Dedifferentiated amniotic fluid mesenchymal stem cell (primary cell): ENCODE measurements around the gene LYL1.

Experiments used
- DNase-seq: peaks from one replicate; pipeline ENCODE4 v3.0.0-alpha.2; 2016; ENCODE audit errors: extremely low spot score

Gene LYL1

DNA sequence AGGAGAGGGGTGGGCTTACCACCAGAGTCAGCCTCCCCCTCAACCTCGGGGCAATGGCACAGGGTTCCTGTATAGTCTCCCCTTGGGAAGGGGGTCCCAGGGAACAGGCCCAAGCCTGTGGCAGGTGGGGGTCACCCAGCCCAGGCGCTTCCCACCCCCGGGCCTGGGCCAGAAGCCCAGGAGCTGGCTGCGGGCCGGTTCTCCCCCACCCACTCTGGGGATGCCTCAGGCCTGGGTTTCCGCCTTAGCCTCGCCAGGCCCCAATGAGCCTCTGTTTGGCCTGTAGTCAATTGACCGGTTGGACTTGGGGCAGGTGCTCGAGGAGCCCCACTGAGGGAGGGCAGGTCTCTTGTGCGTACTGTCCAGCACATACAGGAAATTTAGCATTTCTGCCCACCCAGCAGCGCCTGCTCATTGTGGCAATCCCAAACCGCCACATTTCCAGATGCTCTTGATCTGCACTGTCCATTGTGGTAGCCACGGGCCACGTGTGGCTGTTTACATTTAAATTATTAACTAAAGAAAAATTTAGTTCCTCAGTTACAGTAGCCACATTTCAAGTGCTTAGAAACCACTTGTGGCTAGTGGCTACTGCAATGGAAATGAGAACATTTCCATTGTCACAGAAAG lies 9.9 kb downstream of the LYL1 start:
- DNase-seq = no peak

DNA sequence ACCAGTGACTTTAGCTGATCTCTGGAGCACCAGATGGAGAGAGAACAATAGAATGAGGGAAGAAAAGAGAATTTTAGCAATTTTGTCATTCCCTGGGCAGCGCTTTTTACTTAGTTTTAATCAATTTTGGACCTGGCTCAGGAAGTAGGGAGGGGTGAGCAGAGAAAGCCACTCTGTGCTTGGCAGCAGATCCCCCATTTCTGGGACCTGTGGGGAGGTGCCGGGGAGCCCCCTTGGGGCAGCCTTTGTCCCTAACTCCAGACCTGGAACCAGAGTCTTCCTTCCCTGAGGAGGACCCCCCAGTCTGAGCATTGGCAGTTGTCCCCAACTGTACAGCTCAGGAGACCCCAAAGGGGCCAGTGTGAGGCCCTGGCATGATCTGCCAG lies 10.5 kb downstream of the LYL1 start:
- DNase-seq = no peak

DNA sequence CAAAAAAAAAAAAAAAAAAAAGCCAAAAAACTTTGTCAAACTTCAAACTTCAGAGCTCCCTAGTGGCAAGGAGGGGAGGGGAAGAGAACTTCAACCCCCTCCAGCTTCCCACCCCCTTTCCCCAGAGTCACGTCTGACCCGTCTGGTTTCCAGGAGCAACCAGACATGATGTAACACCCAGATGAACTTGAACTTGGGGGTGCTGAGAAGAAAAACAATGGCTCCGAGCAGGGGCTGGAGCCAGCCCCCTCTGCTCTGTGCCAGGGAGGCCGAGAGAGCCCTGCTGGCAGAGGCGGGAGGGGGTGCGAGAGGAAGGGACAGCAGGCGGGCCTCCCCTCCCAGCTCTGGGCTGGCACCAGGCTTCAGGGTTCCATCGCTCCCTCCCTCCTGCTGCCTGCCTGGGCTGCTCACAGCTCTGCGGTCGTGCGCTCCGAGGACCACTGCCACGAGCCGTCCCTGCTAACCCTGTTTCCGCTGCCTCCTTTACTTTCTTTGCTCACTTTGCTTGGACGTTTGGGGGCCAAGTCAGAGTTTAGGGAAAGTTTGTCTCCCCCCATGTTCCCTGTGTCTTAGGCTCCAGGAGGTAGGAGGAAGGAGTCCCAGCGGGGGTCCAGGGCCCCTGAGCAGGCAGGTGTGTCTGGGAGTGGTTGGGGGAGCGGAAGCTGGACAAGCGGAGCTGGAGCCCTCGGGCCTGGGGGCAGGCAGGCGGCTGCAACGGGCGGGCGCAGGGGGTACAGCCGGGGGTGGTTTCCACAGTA lies 11.1 kb downstream of the LYL1 start:
- peak; percentile 48 for DNase-seq

DNA sequence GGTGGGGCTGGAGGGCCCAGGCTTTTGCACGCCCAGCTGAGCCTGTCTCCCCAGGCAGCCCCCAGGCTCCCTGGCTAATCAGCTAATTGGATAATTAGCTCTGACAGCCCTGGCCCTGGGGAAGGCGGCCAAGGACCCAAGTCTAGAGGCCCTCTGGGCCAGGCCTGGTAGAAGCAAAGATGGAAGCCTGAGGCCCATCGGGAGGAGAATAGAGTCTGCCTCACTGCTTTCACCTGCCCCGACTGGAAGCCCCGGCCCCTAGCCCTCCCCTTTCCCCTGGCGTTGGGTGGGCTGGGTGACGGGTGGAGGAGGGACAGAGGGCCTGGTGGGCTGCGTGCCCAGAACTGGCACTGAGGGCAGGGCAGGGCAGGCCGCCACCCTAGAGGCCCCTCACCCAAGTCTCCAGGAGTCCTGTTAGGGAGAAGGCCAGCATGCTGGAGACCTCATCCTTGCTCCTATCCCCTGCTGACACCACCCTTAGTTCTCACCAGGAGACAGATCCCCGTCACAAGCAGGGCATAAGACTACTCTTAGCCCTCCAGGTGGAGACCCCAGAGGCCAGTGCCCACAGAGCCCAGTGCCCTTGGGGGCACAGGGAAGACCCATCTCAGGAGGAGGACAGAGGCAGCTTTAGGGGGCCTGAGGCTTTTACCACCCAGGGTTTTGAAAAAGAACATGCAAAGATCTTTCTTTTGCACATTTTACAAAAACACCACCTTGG lies 12.0 kb downstream of the LYL1 start:
- no peak for DNase-seq

DNA sequence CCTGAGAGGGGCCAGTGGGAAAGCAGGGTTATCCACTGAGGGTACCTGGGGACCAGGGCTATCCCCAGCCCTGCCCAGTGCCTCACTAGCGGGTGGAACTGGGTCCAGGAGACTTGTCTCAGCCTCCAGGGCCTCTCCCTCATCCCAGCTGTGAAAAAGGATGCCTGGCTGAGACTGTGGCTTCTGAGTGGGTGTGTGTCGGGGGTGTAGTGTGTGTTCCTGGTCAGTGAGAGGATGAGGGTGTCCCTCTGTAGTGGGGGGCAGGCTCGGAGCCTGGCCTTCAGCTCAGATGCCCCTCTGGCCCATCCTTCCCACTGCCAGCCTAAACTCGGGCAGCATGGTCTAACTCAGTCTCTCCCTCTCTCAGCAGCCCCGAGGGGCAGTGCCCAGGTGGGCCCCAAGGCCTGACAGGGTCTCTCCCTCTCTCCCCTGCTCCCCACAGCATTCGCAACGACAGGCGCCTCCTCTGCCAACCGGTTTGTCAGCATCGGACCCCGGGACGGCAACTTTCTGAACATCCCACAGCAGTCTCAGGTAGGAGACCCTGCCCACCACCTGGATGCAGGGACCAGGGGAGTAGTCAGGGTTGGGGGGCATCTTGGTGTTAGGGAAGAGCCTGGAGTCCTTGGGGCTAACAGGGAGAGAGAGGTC lies 12.7 kb downstream of the LYL1 start:
- no peak for DNase-seq

DNA sequence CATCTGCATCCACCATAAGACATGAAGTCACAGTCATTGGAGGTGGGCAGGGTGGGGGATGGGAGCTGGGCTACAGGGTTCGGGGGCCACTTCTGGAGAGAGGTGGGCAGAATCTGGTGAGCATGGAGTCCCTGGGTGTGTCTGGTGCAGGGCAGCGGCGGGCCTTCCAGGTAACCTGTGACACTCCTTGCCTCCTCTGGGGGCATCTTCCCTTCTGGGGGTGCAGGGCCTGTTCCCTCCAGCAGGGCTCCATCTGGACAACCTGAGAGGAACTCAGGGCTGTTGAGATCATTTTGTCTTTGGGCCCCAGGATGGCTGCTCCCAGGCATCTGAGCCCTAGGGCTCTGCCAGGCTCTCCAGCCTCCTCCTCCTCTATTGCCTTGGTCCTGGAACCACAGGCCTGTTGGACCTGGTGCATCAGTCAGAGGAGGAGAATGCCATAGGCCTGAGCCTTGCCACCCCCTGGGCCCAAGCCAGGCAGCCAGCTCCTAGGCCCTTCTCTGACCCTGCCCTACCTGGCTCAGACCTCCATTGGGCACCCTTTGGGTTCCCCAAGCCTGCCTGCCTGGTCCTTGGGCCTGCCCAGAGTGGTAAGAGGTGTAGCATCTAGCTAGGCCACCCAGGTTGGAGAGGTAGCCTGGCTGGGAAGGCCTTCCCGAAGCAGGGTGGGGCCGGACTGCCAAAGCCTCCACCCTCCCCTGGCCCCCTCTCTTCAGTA lies 13.4 kb downstream of the LYL1 start:
- DNase-seq = no peak

DNA sequence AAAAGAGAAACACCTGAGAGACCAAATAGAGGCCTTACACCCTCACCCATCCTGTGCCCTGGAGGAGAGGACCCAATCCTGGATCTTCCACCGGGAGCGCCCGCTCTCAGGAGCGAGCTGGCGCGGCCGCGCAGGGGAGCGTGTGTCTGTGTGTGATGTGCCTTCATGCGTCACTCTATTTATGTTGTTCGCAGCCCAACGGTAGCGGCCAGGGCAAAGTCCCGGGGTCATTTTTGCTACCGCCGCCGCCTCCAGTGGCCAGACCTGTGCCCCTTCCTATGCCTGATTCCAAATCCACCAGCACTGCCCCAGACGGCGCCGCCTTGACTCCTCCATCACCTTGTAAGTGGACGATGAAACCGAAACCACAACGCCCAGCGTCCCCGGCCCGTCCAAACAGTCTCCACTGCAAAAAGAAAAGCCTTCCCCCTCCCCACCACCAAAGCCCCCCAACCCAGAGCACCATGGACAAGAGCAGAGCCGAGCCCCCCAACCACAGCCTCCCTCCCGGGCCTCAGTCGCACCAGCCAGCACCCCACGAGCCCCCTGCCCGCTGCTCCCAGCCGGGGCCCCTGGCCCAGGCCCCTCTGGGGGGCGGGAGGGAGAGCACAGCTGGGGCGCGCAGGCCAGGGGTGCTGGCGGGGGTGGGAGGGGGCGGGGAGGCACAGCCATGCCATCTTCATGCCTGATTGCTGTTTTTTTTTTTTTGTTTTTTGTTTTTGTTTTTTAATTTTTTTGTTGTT lies 14.7 kb downstream of the LYL1 start:
- DNase-seq = no peak

DNA sequence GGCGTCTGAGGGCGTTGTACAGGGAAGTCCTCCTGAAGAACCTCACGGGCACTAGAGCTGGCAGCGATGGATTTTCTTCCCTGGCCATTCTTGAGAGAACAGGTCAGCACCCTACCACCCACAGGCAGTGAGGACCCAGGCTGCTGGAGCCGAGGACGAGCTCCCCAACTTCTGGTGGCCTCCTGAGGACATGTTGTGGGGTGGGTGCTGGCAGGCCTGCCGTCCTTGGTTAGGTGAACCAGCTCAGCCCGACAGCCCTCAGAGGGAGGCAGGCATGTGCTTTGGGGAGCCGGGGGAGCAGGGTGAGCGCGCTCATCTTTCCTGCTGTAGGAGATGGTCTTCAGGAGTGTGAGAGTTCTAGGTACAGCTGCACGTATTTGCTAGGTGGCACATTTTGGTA lies 15.4 kb downstream of the LYL1 start:
- no peak for DNase-seq

DNA sequence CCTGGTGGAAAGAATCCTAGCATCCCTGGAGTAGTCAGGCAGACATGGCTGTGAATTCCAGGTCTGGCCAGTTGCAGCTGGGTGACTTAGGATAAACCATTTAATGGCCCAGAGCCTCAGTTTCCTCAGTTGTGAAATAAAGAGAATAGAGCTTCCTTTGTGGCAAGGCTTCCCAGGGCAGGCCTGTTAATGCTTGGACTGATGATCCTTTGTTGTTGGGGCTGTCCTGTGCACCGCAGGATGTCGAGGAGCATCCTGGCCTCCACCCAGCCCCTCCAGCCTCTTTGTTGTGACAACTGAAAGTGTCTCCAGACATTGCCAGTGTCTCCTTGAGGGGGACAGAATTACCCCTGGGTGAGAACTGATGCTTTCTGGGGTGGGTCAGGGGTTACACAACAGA lies 16.3 kb downstream of the LYL1 start:
- no peak for DNase-seq

DNA sequence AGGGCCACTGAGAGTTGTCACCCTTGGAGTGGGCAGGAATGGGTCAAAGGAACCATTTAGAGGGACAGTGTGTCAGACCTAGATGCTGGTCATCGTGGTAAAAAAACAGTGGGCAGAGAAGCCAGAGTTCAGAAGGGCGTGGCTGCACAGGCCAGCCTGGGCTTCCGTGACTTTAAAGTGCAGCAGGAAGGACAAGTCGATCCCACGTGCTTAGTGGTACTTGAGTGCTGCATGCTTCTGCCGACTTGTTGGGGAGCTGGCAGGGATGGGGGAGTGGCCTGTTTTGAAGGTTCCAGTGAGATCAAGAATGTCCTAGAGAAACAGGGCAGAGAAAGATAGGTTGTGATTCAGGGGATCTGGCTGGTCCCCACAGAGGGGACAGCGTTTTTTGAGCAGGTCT lies 17.0 kb downstream of the LYL1 start:
- no peak for DNase-seq

DNA sequence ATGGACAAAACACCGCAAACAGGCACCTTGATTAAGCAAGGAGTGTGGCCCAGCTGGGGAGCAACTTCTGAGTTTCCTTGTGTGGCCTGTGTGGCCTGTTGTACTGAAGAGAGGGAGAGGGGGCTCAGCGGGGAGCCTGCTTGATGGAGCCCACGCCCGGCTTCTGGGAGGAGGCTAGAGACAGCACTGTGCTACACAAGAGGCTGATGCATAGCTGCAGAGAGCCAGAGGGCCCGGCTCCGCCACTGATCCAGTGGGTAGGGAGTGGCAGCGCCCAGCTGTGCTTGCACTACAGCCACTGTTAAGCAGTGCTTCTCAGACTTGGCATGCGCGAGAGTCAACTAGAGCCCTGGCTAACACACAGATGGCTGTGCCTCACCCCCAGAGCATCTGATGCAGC lies 19.0 kb downstream of the LYL1 start:
- DNase-seq = no peak

DNA sequence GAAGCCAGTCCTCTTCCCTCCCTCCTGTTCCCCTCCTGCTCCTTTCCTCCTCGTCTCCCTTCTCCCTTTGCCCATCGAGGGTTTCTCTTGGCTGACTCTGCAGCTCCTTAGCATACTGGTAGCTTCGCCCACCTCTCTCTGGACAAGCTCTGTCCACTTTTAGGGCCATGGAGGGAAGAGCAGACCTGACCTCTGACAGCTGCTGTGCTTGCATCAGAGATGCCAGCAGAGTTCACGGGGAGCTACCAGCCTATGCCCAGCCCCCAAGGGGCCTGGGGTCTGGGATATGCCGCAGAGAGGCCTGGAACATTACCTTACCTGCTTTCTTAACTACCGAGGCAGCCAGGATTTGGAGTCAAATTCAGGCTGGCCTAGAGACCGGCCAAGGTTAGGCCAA lies 19.7 kb downstream of the LYL1 start:
- DNase-seq = no peak

DNA sequence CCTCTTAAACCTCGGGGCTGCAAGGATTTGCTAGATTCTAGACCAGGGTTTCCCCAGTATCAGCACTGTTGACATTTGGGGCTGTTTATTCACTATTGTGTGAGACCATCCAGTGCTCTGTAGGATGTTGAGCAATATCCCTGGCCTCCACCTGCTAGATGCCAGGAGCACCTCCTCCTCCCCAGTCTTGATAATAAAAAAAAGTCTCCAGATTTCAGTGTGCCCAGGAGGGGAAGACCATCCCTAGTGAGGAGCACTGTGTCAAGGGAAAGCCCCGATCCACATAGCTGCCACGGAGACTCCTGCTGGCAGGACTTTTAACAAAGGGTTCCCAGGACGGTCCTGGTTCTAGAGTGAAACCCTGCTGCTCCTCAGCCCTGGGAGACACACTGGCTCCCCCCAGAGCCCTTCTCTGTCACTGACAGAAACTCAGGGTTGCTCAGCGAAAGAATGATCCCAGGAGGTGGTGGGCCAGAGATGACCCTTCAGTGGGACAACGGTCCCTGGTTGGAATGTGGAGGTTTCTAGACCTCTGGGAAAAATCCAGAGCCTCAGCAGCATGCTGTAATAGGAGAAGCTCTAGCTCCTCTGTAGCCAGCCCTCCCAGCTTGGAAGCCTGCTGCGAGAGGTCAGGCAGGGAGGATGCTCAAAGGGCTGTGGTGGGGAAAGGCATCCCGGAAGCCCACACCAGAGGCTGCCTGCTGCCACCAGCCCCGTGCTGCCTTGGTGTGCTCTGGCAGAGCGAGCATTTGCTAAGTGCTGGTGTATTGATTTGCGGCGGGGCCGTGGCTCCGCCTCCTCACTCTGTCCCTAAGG lies 20.3 kb downstream of the LYL1 start:
- no peak for DNase-seq

DNA sequence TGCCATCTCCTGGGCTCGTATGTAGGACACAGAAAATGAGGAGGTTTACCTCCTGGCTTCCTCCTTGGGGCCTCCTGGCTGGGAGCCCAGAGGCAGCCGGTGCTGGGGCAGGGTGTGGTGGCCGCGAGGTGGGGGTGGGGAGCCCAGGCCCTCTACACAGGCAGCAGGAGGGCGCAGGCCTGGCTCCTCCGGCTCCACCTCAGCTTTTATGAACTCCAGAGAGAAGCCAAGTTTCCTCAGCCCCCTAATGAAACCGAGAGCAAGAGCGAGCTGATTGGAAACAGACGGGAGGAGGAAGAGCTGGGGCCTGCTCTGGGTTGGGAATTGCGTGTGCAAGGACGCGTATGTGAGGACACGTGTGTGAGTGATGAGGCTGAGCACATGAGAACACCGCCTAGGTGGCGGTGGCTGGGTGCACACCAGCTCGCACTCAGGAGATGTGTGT lies 23.1 kb downstream of the LYL1 start:
- DNase-seq = peak; percentile 67

DNA sequence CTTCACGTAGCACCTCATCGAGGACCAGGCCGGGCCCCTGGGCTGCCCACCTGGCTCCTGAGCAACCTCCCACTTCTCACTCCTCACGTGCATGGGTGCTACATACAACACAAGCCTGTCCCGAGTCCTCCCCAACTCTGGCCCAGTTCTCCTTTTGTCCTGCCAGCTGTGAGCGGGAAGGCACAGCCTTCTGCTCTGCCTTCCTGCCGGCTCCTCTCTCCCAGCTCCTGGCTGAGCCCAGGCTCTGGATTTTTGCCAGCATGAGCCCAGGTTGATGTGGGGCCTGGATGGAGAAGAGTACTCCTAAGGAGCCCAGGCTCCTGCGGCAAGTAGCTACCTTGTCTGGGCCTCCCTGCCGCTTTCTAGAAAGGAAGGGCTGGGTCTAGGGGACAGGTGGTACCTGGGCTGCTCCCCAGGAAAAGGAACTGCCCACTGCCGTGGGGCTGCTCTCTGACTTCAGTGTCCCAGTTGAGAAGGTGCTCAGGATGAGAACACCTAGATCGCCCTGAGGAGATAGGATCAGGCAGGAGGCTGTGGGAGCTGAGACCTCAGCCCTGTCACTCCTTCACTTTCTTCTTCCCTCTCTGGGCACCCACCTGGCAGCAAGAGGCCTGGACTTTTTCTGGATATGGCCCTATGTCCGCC lies 23.6 kb downstream of the LYL1 start:
- no peak for DNase-seq

DNA sequence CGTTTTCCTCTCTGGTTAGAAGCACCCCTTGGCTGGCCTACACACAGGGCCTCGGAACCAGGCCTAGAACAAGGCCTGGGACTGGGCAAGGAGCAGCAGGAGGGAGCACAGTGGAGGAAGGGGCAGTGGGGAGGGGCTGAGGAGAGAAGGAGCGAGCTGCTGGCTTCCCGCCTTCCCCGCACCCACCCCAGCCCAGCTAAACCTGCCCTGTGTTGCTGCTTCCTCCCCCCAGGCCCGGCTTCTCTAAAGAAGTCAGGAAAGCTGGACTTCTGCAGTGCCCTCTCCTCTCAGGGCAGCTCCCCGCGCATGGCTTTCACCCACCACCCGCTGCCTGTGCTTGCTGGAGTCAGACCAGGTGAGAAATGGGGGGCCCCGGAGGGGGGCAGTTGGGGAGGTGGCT lies 24.3 kb downstream of the LYL1 start:
- DNase-seq = no peak

DNA sequence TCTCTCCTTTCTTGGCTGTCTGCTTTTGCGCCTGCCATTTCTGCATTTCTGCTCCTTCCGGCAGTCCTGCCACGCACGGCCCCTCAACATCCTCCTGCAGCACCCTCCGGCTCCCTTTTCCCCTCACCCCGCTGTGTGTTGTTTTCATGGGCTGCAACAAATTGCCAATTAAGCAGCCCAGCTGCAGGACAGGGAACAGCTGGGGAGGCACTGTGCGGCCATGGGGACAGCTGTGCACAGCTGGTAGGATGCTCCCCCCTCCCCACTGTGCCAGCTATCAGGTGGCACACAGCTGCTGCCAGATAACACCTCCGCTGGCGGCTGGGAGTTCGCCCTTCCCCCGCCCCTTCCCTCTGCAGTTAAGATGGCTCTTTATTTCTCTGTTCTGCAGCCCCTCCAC lies 25.4 kb downstream of the LYL1 start:
- no peak for DNase-seq

DNA sequence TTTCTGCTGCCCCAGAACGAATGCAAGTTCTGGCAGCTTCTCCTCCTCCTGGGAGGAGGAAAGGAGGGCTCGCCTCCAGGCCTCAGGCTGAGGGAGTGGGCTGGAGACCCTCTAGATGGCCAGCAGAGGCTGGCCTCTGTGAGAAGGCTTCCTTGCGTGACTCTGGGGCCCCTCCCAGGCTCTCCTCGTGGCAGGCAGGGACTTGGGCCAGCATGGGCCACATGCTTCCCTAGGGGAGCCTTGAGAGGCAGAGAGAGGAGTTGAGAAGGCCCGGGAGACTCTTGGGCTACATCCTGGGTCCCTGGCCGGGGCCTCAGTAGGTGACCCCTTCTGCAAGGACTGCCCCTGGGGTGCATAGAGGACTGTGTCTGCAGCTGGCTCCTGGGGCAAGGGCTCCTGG lies 25.9 kb downstream of the LYL1 start:
- DNase-seq = no peak

DNA sequence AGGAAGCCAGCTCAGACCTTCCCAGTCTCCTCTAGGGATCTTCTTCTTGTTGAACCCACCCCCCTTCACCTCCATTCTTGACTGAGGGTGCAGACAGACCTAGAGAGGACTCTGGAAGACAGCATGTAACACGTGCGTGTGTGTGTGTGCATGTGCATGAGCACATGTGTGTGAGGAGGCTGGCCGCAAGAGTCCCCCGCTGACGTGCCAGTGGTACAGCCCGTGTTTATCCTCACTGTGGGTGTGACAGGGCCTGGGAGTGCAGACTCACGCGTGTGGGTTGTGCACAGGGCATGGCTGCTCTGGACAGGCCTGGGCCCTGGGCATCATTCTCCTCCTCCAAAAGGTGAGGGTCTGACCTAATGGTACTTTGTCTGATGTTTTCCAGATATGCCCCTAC lies 26.3 kb downstream of the LYL1 start:
- DNase-seq = no peak

DNA sequence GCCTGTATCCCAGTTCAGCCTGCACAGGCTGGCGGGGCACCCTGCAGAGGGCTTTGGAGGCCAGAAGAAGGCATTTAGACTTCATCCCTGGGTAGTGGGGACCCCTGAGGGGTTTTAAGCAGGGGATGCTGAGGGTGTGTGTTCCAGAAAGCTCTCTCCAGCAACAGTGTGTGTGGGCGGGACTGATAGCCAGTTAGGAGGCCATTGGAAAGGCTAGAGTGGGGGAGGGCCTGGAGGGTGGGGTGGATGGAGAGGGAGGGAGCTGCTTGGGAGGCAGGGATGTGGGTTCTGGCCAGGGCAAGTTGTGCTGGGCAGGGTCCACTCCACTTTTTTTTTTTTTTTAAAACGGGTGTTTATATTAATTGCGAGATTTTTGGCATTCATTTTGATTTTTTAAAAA lies 28.3 kb downstream of the LYL1 start:
- no peak for DNase-seq
